Activated gamma-delta T cell treated with Interleukin-2 at 50 U/mL for 16 hours (primary cell): ENCODE data around the gene EDIL3.
"Not testable (repeated sequence)": the region's sequence is repeated elsewhere in the genome, so short reads cannot be mapped to it uniquely, and the experiment has no call there.

Experiments used
- DNase-seq: peaks from one replicate; pipeline ENCODE4 v3.0.0-alpha.2; 2020

The EDIL3 gene

GRCh38 chr5:84297641-84298040 lies 87.0 kb downstream of the EDIL3 start:
- DNase-seq, result not testable (repeated sequence)

GRCh38 chr5:84292788-84293653 lies 91.7 kb downstream of the EDIL3 start:
- DNase-seq, result no peak

DNA sequence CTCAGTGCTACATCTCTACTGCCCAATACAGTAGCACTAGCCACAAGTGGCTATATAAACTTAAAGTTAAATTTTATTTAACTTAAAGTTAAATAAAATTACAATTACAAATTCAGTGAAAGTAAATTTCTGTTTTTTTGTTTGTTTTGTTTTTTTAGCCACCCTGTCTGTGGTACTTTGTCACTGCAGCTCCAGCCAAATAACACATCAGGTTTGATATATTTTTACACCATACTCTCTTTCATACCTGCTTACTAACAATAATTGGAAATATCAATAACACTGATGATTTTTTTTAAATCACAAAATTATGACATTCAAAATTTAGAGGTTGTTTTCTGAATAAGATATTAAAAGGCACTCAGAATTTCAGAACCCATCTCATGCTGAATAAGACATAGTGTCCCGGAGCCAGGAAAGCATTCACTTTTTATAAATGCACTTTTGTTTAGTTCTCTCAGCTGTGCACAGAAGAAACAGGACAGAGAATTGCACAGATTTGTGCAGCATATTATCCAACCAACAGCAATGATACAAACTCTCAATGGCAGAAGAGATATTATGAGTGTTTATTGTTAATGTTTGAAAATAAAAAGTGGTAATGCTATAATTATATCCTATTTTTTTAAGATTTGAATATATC lies 92.6 kb downstream of the EDIL3 start:
- DNase-seq, result no peak

GRCh38 chr5:84290673-84291072 lies 94.0 kb downstream of the EDIL3 start:
- DNase-seq, result no peak

- DNase-seq, result no peak
These were observed 94.5 kb downstream of the EDIL3 start for GRCh38 chr5:84290161-84290560.

DNA sequence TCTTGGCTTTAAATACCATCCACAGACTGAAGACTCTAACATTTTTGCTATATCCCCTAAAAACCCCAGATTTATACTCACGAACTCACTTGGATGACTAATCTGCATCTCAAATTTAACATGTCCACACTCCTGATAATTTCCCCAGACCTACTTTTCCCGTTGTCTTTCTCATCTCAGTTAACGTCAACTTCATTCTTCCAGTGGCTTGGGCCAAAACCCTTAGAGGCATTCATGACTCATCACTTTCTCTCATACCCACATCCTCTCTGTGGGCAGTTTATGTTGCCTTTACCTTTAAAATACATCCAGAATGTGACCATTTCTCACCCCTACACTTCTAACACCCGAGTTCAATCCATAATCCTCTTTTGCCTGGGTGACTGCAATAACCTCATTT lies 96.7 kb downstream of the EDIL3 start:
- DNase-seq, result no peak

GRCh38 chr5:84286662-84287061 lies 98.0 kb downstream of the EDIL3 start:
- DNase-seq, result no peak

DNA sequence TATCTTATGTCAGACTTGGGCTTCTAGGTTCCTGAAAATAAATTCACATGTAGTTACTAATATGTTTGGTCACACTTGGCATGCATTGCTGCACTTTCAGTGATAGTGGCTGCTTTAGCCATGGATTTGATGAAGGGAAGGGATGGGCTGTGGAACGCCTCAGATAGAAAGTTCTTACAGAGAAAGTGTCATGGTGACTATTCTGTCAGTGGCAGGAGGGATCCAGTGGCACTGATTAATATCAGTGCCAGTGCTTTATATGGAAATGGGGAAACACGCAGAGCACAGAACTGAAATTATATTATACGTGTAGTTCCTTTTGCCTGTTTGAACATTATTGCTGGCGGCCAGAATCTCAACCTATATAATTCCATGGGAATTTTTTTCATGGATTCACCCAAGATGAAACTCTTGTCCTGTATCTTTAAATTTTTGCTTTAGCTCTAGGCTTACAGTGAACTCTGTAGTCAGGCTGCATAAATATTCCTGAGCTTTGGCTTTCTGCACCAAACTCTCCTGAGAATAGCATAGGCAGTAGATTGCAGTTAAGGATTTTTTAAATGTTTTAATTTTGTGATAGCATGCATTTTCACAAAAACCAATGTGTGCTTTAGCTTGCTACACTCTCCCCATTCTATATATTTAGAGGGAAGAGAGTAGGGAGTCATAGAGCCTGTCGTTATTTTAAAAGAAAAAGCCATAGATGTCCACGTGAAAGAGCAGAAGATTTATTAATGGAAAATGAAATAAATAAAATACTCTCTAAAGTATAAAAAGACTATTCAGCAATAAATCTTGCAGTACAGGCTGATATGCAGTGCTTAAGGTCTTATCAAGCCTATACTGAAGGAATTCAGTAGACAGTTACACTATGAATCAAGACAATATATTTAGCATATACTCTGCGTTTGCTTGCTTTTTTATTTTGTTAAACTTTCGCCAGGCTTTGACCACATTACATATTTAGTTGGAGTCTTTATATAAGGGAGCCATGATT lies 98.7 kb downstream of the EDIL3 start:
- DNase-seq, result no peak

- no peak for DNase-seq
These were observed 103.3 kb downstream of the EDIL3 start for GRCh38 chr5:84281383-84281782.

DNA sequence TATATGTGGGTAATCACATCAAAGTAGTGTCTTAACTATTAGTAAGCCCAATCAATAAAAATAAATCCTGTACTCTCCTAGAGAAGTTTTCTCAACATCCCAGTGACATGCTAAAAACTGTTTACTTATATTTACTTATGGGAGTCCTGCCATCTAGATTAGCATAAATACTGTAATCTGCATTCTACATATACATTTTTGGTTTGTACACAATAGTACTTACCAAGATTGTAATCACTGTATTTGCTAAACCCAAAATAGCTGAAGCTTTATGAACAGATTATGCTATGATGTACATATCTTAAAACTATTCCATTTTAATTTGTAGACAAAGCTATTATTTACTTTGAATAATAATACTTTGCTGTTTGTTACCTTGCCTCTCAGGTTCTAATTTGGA lies 105.4 kb downstream of the EDIL3 start:
- no peak for DNase-seq

DNA sequence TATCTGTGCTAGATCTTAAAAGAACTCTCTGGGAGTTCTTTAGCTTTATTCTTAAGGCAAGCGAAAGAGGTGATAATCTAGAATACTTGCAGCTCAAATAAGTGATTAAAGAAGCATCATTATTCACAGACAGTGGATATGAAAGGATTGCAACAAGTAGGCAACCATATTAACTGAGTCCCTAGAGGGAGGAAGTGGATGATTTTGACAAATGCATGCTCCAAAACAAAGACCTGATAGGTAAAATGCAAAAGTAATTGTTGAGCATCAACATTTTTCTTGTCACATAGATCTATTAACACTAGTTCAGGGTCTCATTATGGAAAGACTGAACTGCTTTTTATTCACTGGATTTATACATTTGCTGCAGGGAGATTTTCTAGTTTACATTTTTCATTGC lies 109.1 kb downstream of the EDIL3 start:
- no peak for DNase-seq

- DNase-seq, result no peak
These were observed 109.9 kb downstream of the EDIL3 start for GRCh38 chr5:84274585-84275468.

- DNase-seq, result no peak
These were observed 111.2 kb downstream of the EDIL3 start for GRCh38 chr5:84273517-84273883.

DNA sequence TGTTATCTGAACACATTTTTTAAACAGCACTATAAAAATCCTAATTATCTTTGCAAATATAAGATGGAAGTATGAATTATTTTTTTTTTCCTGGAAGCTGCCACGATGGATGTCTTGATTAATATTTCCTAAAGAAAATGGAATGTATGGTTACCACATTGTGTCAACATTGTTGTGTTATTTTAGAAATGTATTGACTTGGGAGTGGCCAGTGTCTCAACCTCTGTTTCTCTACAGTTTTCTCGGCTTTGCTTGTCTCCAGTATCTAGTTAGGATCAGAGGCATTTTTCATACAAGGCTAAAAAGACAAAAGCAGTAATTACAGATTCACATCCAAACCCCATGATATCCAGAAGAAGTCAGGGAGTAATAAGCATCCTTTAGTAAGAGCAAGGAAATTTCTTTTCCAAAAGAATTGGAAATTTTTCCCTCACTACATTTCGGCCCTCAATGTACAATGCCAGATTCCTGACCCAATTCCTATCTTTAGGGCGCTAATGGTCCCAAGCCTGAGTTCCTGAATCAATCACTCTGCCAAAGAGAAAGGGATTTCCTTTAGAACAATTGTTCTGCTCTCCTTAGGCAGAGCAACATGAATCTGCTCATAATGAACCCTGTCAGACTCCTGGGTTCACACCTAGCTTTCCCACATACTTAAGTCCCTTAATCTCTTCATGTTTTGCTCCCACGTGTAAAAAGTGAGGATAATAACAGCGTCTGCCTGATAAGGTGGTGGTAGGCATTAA lies 111.7 kb downstream of the EDIL3 start:
- DNase-seq, result no peak

- no peak for DNase-seq
These were observed 118.7 kb downstream of the EDIL3 start for GRCh38 chr5:84265739-84266550.

DNA sequence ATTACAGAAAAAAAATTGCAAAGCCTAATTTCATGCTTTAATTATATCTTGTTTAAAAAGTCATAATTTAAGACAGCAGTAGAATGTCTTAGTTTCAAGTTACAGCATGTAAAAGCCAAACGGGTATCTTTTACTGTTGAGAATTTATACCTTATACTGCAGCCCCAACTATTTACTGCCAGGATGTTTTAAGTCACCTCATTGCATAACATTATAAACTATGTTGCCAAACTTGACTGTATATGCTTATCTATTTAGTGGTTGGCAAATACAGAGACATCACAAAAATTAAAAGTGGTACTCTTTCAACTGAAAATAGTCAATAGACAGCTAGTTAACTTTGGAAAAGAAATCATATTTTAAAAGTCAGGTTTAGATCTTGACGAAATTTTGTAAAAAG lies 119.5 kb downstream of the EDIL3 start:
- no peak for DNase-seq

DNA sequence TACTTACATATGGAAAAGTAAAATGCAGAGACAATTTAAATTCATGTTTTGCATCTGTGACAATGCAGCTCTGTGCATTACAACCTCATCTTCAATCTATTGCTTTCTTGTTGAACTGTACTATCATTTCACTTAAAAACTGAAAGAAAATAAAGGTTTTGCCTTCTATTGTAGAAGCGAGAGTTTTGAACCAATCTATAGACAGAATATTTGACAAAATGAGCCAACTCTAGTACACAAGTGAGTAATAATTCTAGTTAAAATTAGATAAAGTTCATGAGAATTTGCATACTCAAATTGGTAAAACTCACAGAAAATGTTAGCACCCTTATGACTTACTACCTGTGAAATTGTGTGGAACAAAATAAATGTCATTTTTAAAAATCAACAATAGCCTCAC lies 123.7 kb downstream of the EDIL3 start:
- no peak for DNase-seq

DNA sequence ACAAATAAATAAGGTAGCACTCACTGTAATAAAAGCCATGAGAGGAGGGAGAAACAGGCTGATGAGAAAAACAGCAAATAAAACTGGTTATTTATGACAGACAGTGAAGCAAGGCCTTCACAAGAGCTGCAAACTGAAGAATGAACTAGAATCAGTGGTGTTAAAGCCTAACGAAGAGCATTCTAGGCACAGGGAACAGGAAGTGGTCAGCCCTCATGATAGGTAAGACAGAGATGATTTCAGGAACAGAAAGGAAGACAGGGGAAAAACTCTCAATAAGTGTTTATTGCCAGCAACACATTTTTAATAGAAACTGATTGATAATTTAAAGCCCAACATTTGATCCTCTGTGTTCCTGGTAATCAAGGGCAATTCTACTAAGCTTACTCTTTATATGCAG lies 124.5 kb downstream of the EDIL3 start:
- no peak for DNase-seq

DNA sequence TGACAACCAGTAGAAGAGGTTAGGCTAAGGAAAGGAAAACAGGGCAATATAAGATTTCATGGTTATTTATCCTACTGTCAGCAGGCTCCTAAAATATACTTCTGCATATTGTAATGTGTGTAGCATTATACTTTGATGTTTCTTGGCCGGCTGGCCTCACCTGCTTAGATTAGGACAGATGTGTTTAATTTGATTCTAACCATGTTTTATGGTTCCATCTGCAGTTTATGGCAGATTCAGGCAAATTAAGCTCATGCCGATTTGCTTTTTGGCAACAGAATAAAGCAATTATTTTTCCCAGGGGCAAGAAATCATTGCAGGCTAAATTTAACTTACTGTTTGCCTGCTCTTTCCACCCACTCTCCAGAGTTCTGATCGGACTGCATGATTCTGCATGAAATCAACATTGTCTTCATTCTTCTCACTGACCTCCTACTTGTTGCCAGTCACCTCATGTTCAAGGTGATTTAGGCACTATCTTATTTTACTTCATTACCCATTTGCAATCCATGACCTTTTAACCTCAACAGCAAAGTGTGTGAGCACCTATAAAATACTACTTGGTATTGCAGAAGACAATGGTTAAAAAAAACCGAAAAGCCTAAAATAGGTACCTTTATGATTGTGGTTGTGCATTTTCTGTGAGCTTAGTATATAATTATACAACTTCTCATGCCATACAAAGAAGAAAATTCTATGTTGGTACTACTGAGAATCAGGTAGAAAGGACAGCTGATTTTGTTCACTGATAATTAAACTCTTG lies 125.2 kb downstream of the EDIL3 start:
- DNase-seq, result no peak

GRCh38 chr5:84257061-84257460 lies 127.6 kb downstream of the EDIL3 start:
- DNase-seq, result no peak
